SK-N-SH treated with all-trans-retinoic acid at 6 μM for 48 hours (cell line): ENCODE data around the gene FAM227A.

Experiments
- ATAC-seq: fragments of 200-7000 bp; cut with Tn5 transposase; 3 replicates; pipeline ENCODE4 v1.9.1; 2020; ENCODE audit warnings: mild to moderate bottlenecking, moderate library complexity
- ARNTL ChIP-seq: fragments of 450-650 bp; formaldehyde crosslinking; IDR thresholded peaks from 2 replicates; pipeline ENCODE4 v1.5.0; 2020; ENCODE audit warnings: low read depth, mild to moderate bottlenecking, moderate library complexity, borderline replicate concordance
- BACH2 ChIP-seq: fragments of 250-450 bp; sonication (Bioruptor Pico); IDR thresholded peaks from 2 replicates; pipeline ENCODE4 v1.9.0; 2021; ENCODE audit warnings: mild to moderate bottlenecking, borderline replicate concordance
- CSRNP3 ChIP-seq: fragments of 250-450 bp; sonication (Bioruptor Pico); IDR thresholded peaks from 2 replicates; pipeline ENCODE4 v1.5.1; 2021; ENCODE audit warnings: mild to moderate bottlenecking, moderate library complexity
- GLIS3 ChIP-seq: fragments of 250-450 bp; sonication (Bioruptor Pico); IDR thresholded peaks from 2 replicates; pipeline ENCODE4 v1.5.0; 2020; ENCODE audit warnings: mild to moderate bottlenecking, moderate library complexity
- OSR1 ChIP-seq: fragments of 250-450 bp; sonication (Bioruptor Pico); IDR thresholded peaks from 2 replicates; pipeline ENCODE4 v1.8.0; 2022; ENCODE audit warnings: moderate library complexity, mild to moderate bottlenecking, inconsistent platforms
- PATZ1 ChIP-seq: fragments of 250-450 bp; sonication (Bioruptor Pico); IDR thresholded peaks from 2 replicates; pipeline ENCODE4 v1.8.0; 2020; ENCODE audit warnings: mild to moderate bottlenecking, moderate library complexity, borderline replicate concordance
- POU6F1 ChIP-seq: fragments of 250-450 bp; sonication (Bioruptor Pico); IDR thresholded peaks from 2 replicates; pipeline ENCODE4 v1.8.0; 2021; ENCODE audit warnings: low read depth, mild to moderate bottlenecking, moderate library complexity, borderline replicate concordance
- PPARA ChIP-seq: fragments of 250-450 bp; sonication (Bioruptor Pico); IDR thresholded peaks from 2 replicates; pipeline ENCODE4 v1.5.0; 2020; ENCODE audit warnings: mild to moderate bottlenecking, borderline replicate concordance
- RARB ChIP-seq: fragments of 250-450 bp; sonication (Bioruptor Pico); IDR thresholded peaks from 2 replicates; pipeline ENCODE4 v1.8.0; 2021; ENCODE audit warnings: mild to moderate bottlenecking, moderate library complexity
- SNAI2 ChIP-seq: fragments of 250-450 bp; sonication (Bioruptor Pico); IDR thresholded peaks from 2 replicates; pipeline ENCODE4 v1.5.0; 2020; ENCODE audit warnings: mild to moderate bottlenecking, moderate library complexity
- TCF4 ChIP-seq: fragments of 250-450 bp; sonication (Bioruptor Pico); IDR thresholded peaks from 2 replicates; pipeline ENCODE4 v1.8.0; 2021; ENCODE audit warnings: mild to moderate bottlenecking, moderate library complexity, borderline replicate concordance
- TSHZ2 ChIP-seq: fragments of 250-450 bp; sonication (Bioruptor Pico); IDR thresholded peaks from 2 replicates; pipeline ENCODE4 v1.5.0; 2020; ENCODE audit warnings: mild to moderate bottlenecking, moderate library complexity
- ZFP30 ChIP-seq: fragments of 450-650 bp; formaldehyde crosslinking; IDR thresholded peaks from 2 replicates; pipeline ENCODE4 v1.5.0; 2022; ENCODE audit warnings: mild to moderate bottlenecking, moderate library complexity
- ZNF565 ChIP-seq: fragments of 450-650 bp; formaldehyde crosslinking; conservative IDR thresholded peaks from 2 replicates; pipeline ENCODE4 v1.5.0; 2020; ENCODE audit warnings: low read depth, mild to moderate bottlenecking, moderate library complexity
- ZNF70 ChIP-seq: fragments of 450-650 bp; formaldehyde crosslinking; IDR thresholded peaks from 2 replicates; pipeline ENCODE4 v1.5.0; 2020; ENCODE audit warnings: mild to moderate bottlenecking, moderate library complexity

FAM227A gene

GRCh38 chr22:38681582-38682335 is 25.6 kb upstream of the FAM227A start, which contains the start of gene TOMM22:
Gene TOMM22, plus strand, starts transcription at chr22:38681957. Its CDS starts 22 bp downstream, at chr22:38681979.
- peak; percentile 100 for ATAC-seq
- TF ChIP-seq PATZ1 (CRISPR knock-in tag) (no peak), ZNF70 (CRISPR knock-in tag) (no peak), ZFP30 (CRISPR knock-in tag) (no peak), SNAI2 (CRISPR knock-in tag) (no peak), ZNF565 (no peak), OSR1 (CRISPR knock-in tag) (no peak), CSRNP3 (CRISPR knock-in tag) (no peak), PPARA (no peak), TCF4 (CRISPR knock-in tag) (no peak)
- TF ChIP-seq, all 23 proteins: peak for 0

- TF ChIP-seq OSR1 (CRISPR knock-in tag) (no peak), POU6F1 (no peak), TCF4 (CRISPR knock-in tag) (no peak), ARNTL (CRISPR knock-in tag) (no peak), PATZ1 (CRISPR knock-in tag) (no peak), TSHZ2 (CRISPR knock-in tag) (no peak)
- ATAC-seq, result no peak
These were observed 19.6 kb upstream of the FAM227A start for GRCh38 chr22:38675833-38676232.

GRCh38 chr22:38674888-38675287 is 18.7 kb upstream of the FAM227A start:
- TF ChIP-seq POU6F1, result no peak
- TF ChIP-seq PPARA, result no peak
- no peak for TF ChIP-seq OSR1 (CRISPR knock-in tag)
- TF ChIP-seq TCF4 (CRISPR knock-in tag), result no peak
- TF ChIP-seq RARB, result no peak
- TF ChIP-seq GLIS3 (CRISPR knock-in tag), result no peak
- no peak for TF ChIP-seq BACH2 (CRISPR knock-in tag)
- no peak for ATAC-seq
